HCT116 (cell line): ENCODE results near the gene SOX6. TPM values are rescaled to one million over a fixed set of nuclear protein-coding genes. Genes with fewer than 3 reads are reported as not detected.

Experiments used
- ATAC-seq: fragments of 200-7000 bp; cut with Tn5 transposase; 2 replicates; pipeline ENCODE4 v1.9.1; 2020; ENCODE audit warnings: mild to moderate bottlenecking, moderate library complexity
- BruUV-seq: library from RNA; stranded (reverse); fragments of 400-500 nt; replicated peaks from 2 replicates; lab custom pipeline; 2021; lab: Mats Ljungman, UMichigan
- CTCF ChIA-PET: fragments of 300-600 bp; sonication (Branson Sonifier 250); formaldehyde crosslinking; loops from one replicate; lab custom pipeline; 2021; ENCODE audit warnings: antibody characterized with exemption; lab: Charles Lee
- POLR2A ChIA-PET: fragments of 300-600, 350-600 bp; sonication (Branson Sonifier 250); formaldehyde crosslinking; loops from one replicate; lab custom pipeline; 2021; ENCODE audit warnings: antibody characterized with exemption; lab: Charles Lee
- RAD21 ChIA-PET, 2 experiments: fragments of 300-600 bp; sonication (Branson Sonifier 250); formaldehyde crosslinking; loops; one replicate each; lab custom pipeline; 2023; ENCODE audit warnings: low total read pairs in 2 of 2; ENCODE audit not compliant: uncharacterized antibody in 2 of 2, unreplicated experiment in 2 of 2, low non-redundant PET in 1 of 2; lab: Charles Lee
- DNase-seq: peaks from one replicate; pipeline ENCODE4 v3.0.0-alpha.2; 2010; ENCODE audit warnings: low read depth, low spot score
- H2AFZ ChIP-seq: fragments of 200-600 bp; shearing (Covaris generic), sonication (generic); 2 replicates; pipeline ENCODE4 v1.6.1; 2017; ENCODE audit warnings: low read depth, mixed run types, mixed read lengths, antibody characterized with exemption, low read length; ENCODE audit not compliant: poor library complexity, severe bottlenecking
- H3K27ac ChIP-seq: 2 replicates; pipeline ENCODE4 v1.5.1; 2012; ENCODE audit warnings: low read depth, low read length
- H3K27me3 ChIP-seq: fragments of 200-600 bp; sonication (generic); 2 replicates; pipeline ENCODE4 v1.6.1; 2016; ENCODE audit warnings: mixed run types, low read length, mixed read lengths; ENCODE audit not compliant: insufficient read depth
- H3K36me3 ChIP-seq, 2 experiments: fragments of 200-500 bp in 1 of 2; fragments of 200-600 bp in 1 of 2; sonication (Bioruptor generic) in 1 of 2; sonication (generic) in 1 of 2; 2 replicates each; pipeline versions ENCODE4 v1.5.1 to v1.6.1; 2014 to 2016; ENCODE audit warnings: low read length in 2 of 2, inconsistent platforms in 1 of 2, mixed read lengths in 1 of 2, mixed run types in 1 of 2; ENCODE audit not compliant: insufficient read depth in 2 of 2, control insufficient read depth in 1 of 2
- H3K4me1 ChIP-seq, 2 experiments: fragments of 200-600 bp in 1 of 2; sonication (generic) in 1 of 2; 2 replicates each; pipeline versions ENCODE4 v1.5.1 to v1.6.1; 2012 to 2017; ENCODE audit warnings: low read length in 2 of 2, inconsistent platforms in 1 of 2, mild to moderate bottlenecking in 1 of 2, mixed read lengths in 1 of 2, mixed run types in 1 of 2, moderate library complexity in 1 of 2; ENCODE audit not compliant: insufficient read depth in 2 of 2, control insufficient read depth in 1 of 2
- H3K4me2 ChIP-seq: fragments of 200-600 bp; sonication (generic); 2 replicates; pipeline ENCODE4 v1.6.1; 2017; ENCODE audit warnings: mixed run types, low read length, mixed read lengths
- H3K4me3 ChIP-seq, 2 experiments: fragments of 200-600 bp in 1 of 2; sonication (generic) in 1 of 2; replicated peaks in 1 of 2; 2 replicates each; pipeline ENCODE4 v1.5.1; 2011 to 2016; ENCODE audit warnings: low read length in 2 of 2, control low read depth in 1 of 2, low read depth in 1 of 2, mild to moderate bottlenecking in 1 of 2, mixed read lengths in 1 of 2, mixed run types in 1 of 2
- H3K79me2 ChIP-seq: fragments of 200-600 bp; sonication (generic); 2 replicates; pipeline ENCODE4 v1.6.1; 2017; ENCODE audit warnings: mild to moderate bottlenecking, mixed run types, low read length, moderate library complexity, mixed read lengths; ENCODE audit not compliant: insufficient read depth
- H3K9ac ChIP-seq: fragments of 200-600 bp; sonication (generic); 2 replicates; pipeline ENCODE4 v1.6.1; 2016; ENCODE audit warnings: low read length, mixed read lengths
- H3K9me2 ChIP-seq: fragments of 200-600 bp; sonication (generic), shearing (Covaris generic); 2 replicates; pipeline ENCODE4 v1.6.1; 2017; ENCODE audit warnings: mixed run types, mild to moderate bottlenecking, moderate library complexity; ENCODE audit not compliant: insufficient read depth
- H3K9me3 ChIP-seq, 2 experiments: fragments of 200-500 bp in 1 of 2; fragments of 200-600 bp in 1 of 2; sonication (Bioruptor generic) in 1 of 2; sonication (generic) in 1 of 2; 2 replicates each; pipeline ENCODE4 v1.6.1; 2014 to 2017; ENCODE audit warnings: low read length in 2 of 2, mixed read lengths in 2 of 2, inconsistent platforms in 1 of 2, low read depth in 1 of 2, mild to moderate bottlenecking in 1 of 2, mixed run types in 1 of 2, moderate library complexity in 1 of 2; ENCODE audit not compliant: control insufficient read depth in 1 of 2, insufficient read depth in 1 of 2
- H4K20me1 ChIP-seq: fragments of 200-600 bp; sonication (generic), shearing (Covaris generic); 2 replicates; pipeline ENCODE4 v1.6.1; 2017; ENCODE audit warnings: mixed run types, mild to moderate bottlenecking, moderate library complexity; ENCODE audit not compliant: insufficient read depth
- CEBPB ChIP-seq: IDR thresholded peaks from 2 replicates; pipeline ENCODE4 v1.6.1; 2012; ENCODE audit warnings: low read depth
- CTCF ChIP-seq, 3 experiments: fragments of 200-600 bp in 1 of 3; sonication (generic) in 1 of 3; IDR thresholded peaks in 2 of 3; conservative IDR thresholded peaks in 1 of 3; 2 replicates each; pipeline ENCODE4 v1.5.1; 2012 to 2017; ENCODE audit warnings: low read depth in 2 of 3, low read length in 2 of 3, antibody characterized with exemption in 1 of 3, borderline replicate concordance in 1 of 3, control low read depth in 1 of 3, mild to moderate bottlenecking in 1 of 3, mixed read lengths in 1 of 3, mixed run types in 1 of 3, moderate library complexity in 1 of 3; ENCODE audit not compliant: insufficient read depth in 1 of 3
- EZH2 ChIP-seq: fragments of 200-600 bp; sonication (generic); IDR thresholded peaks from 2 replicates; pipeline ENCODE4 v1.6.1; 2017; ENCODE audit warnings: antibody characterized with exemption, mixed run types
- EZH2phosphoT487 ChIP-seq: fragments of 200-600 bp; IDR thresholded peaks from 2 replicates; pipeline ENCODE4 v1.6.1; 2018; ENCODE audit warnings: antibody characterized with exemption, borderline replicate concordance
- FOSL1 ChIP-seq: IDR thresholded peaks from 2 replicates; pipeline ENCODE4 v1.6.1; 2012; ENCODE audit warnings: low read depth
- YY1 ChIP-seq: IDR thresholded peaks from 2 replicates; pipeline ENCODE4 v1.6.1; 2011; ENCODE audit warnings: low read length, low read depth, moderate library complexity, mild to moderate bottlenecking; ENCODE audit not compliant: insufficient replicate concordance; ENCODE audit errors: extremely low read depth
- ZFX ChIP-seq: fragments of 450-650 bp; IDR thresholded peaks from 2 replicates; pipeline ENCODE4 v1.6.1; 2017
- ZNF274 ChIP-seq: fragments of 200-500 bp; sonication (Bioruptor generic); IDR thresholded peaks from 2 replicates; pipeline ENCODE4 v1.6.1; 2014; ENCODE audit warnings: mild to moderate bottlenecking, low read depth, low read length, inconsistent platforms
- intact Hi-C: fragments of 100-400 bp; cut with micrococcal nuclease; formaldehyde crosslinking; loops from 2 replicates; pipeline ENCODE4 v1.10.0; 2022
- total RNA-seq: library from RNA; stranded (reverse); gene quantifications from one replicate; pipeline ENCODE4 v1.2.1, GENCODE V29; 2021; ENCODE audit not compliant: unreplicated experiment
- TF ChIP-seq, protein P1 (sequence below): IDR thresholded peaks from 2 replicates; pipeline ENCODE4 v1.6.1; 2011; ENCODE audit warnings: mild to moderate bottlenecking, low read length, moderate library complexity; ENCODE audit not compliant: insufficient replicate concordance; ENCODE audit errors: extremely low read depth

Gene SOX6
- total RNA-seq, 1 experiment from 2014 or later = 0.81 TPM

DNA sequence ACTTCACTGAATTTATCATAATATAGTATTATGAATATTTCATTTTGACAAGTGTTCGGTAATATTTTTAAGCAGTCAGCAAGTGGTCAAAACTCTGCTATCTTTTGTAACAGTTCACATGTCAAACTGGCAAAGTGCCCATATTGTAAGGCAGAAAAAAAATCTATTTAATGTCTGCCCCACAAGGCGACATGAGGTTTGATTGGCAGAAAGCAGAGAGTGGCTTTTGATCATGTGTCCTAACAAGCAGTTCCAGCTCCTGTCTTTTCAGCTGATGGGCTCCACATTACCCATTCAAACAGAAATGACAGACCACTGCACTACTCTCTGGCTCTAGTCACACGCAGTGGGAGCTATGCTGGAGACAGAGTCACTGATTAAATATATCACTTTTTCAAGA is 59.0 kb downstream of the SOX6 start:
- RAD21 ChIA-PET = no interaction called here
- intact Hi-C loops = no loop called here
- H2AFZ ChIP-seq = no peak overlapping the region
- no peak overlapping the region for H3K4me3 ChIP-seq
- H4K20me1 ChIP-seq = peaks cover 4% of the 10 kb centered on the region; the same call in 1 of the 2 replicates
- H3K9me3 ChIP-seq = no peaks in the 10 kb centered on the region
- H3K9ac ChIP-seq = no peak overlapping the region
- no peak overlapping the region for H3K4me2 ChIP-seq
- POLR2A ChIA-PET = no interaction called here
- no peak overlapping the region for H3K27ac ChIP-seq
- no TSS peak for BruUV-seq
- no peaks in the 10 kb centered on the region for H3K4me1 ChIP-seq
- no peaks in the 10 kb centered on the region for H3K9me2 ChIP-seq
- ATAC-seq (no peak), DNase-seq (no peak)
- H3K36me3 ChIP-seq = no peaks in the 10 kb centered on the region
- no peaks in the 10 kb centered on the region for H3K79me2 ChIP-seq
- H3K27me3 ChIP-seq = peaks cover 31% of the 10 kb centered on the region
- CTCF ChIA-PET = no interaction called here
- TF ChIP-seq EZH2 = no peak
- TF ChIP-seq CEBPB = no peak
- TF ChIP-seq CTCF (IDR thresholded peaks at IDR 0.05 in 2 of 3, conservative IDR thresholded peaks at IDR 0.05 in 1 of 3; ENCODE audit: borderline replicate concordance in 1 of 3, insufficient read depth in 1 of 3, low read depth in 2 of 3, low read length in 2 of 3) = no peak
- TF ChIP-seq ZNF274 = no peak
- no peak for TF ChIP-seq FOSL1
- no peak for TF ChIP-seq YY1
- TF ChIP-seq, protein P1, sequence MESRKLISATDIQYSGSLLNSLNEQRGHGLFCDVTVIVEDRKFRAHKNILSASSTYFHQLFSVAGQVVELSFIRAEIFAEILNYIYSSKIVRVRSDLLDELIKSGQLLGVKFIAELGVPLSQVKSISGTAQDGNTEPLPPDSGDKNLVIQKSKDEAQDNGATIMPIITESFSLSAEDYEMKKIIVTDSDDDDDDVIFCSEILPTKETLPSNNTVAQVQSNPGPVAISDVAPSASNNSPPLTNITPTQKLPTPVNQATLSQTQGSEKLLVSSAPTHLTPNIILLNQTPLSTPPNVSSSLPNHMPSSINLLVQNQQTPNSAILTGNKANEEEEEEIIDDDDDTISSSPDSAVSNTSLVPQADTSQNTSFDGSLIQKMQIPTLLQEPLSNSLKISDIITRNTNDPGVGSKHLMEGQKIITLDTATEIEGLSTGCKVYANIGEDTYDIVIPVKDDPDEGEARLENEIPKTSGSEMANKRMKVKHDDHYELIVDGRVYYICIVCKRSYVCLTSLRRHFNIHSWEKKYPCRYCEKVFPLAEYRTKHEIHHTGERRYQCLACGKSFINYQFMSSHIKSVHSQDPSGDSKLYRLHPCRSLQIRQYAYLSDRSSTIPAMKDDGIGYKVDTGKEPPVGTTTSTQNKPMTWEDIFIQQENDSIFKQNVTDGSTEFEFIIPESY = no peak
- TF ChIP-seq EZH2phosphoT487 = no peak
- no peak for TF ChIP-seq ZFX
